GM12878 (cell line): ENCODE data around the gene MAST4. TPM values are rescaled to one million over a fixed set of nuclear protein-coding genes. Genes with fewer than 3 reads are reported as not detected.
A peak's percentile ranks its signal among the peaks of the same experiment; 100 is the strongest.

Experiments used
- ATAC-seq: fragments of 200-7000 bp; cut with Tn5 transposase; 3 replicates; pipeline ENCODE4 v1.9.1; 2020; ENCODE audit warnings: mild to moderate bottlenecking, moderate library complexity
- BruUV-seq: library from RNA; stranded (reverse); fragments of 400-500 nt; replicated peaks from 2 replicates; lab custom pipeline; 2021; lab: Mats Ljungman, UMichigan
- CTCF ChIA-PET: fragments of 300-600 bp; sonication (Branson Sonifier 250); formaldehyde crosslinking; extraction: SDS; loops from one replicate; lab custom pipeline; 2021; ENCODE audit warnings: inconsistent platforms; lab: Yijun Ruan, JAX
- POLR2A ChIA-PET: fragments of 350-600 bp; formaldehyde crosslinking; extraction: SDS; loops from one replicate; lab custom pipeline; 2021; ENCODE audit warnings: inconsistent platforms; lab: Charles Lee
- RAD21 ChIA-PET: fragments of 300-600 bp; sonication (Branson Sonifier 250); formaldehyde crosslinking; loops from one replicate; lab custom pipeline; 2023; ENCODE audit warnings: antibody characterized with exemption; ENCODE audit not compliant: unreplicated experiment; lab: Charles Lee
- SMC1A ChIA-PET: fragments of 300-600 bp; sonication (Branson Sonifier 250); formaldehyde crosslinking; loops from one replicate; lab custom pipeline; 2023; ENCODE audit not compliant: unreplicated experiment, uncharacterized antibody; lab: Charles Lee
- DNase-seq: peaks from one replicate; pipeline ENCODE4 v3.0.0-alpha.2; 2011; ENCODE audit warnings: low read depth, low spot score
- FAIRE-seq: peaks from 3 replicates; lab custom pipeline; 2011; peaks lifted over from hg19 to GRCh38; lab: Jason Lieb, UNC
- H2AFZ ChIP-seq: 2 replicates; pipeline ENCODE4 v1.6.0; 2011; ENCODE audit warnings: low read depth, low read length, control low read depth; ENCODE audit not compliant: control insufficient read depth
- H3K27ac ChIP-seq: 2 replicates; pipeline ENCODE4 v1.5.1; 2011; ENCODE audit warnings: control low read depth; ENCODE audit not compliant: control insufficient read depth, insufficient read depth
- H3K27me3 ChIP-seq, 2 experiments: replicated peaks in 1 of 2; 2 replicates each; pipeline versions ENCODE4 v1.6.0 to v1.6.1; 2011; ENCODE audit warnings: low read length in 1 of 2; ENCODE audit not compliant: control insufficient read depth in 2 of 2, insufficient read depth in 2 of 2
- H3K36me3 ChIP-seq, 2 experiments: 2 replicates each; pipeline ENCODE4 v1.5.1; 2011; ENCODE audit warnings: low read length in 1 of 2; ENCODE audit not compliant: control insufficient read depth in 2 of 2, insufficient read depth in 2 of 2
- H3K4me1 ChIP-seq: 2 replicates; pipeline ENCODE4 v1.6.1; 2011; ENCODE audit warnings: mild to moderate bottlenecking, low read length, moderate library complexity, mixed read lengths; ENCODE audit not compliant: control insufficient read depth, insufficient read depth
- H3K4me2 ChIP-seq: 2 replicates; pipeline ENCODE4 v1.6.0; 2011; ENCODE audit warnings: control low read depth; ENCODE audit not compliant: control insufficient read depth, insufficient read depth
- H3K4me3 ChIP-seq: fragments of 200-600 bp; sonication (generic); 2 replicates; pipeline ENCODE4 v1.5.1; 2016
- H3K79me2 ChIP-seq: 2 replicates; pipeline ENCODE4 v1.6.0; 2011; ENCODE audit warnings: low read length; ENCODE audit not compliant: control insufficient read depth, insufficient read depth
- H3K9ac ChIP-seq: 2 replicates; pipeline ENCODE4 v1.8.0; 2011; ENCODE audit warnings: low read length, control low read depth, mixed read lengths; ENCODE audit not compliant: control insufficient read depth, insufficient read depth
- H3K9me3 ChIP-seq: replicated peaks from 3 replicates; pipeline ENCODE4 v1.5.1; 2011; ENCODE audit warnings: mild to moderate bottlenecking, low read length; ENCODE audit not compliant: control insufficient read depth, insufficient read depth
- H4K20me1 ChIP-seq: 2 replicates; pipeline ENCODE4 v1.6.0; 2011; ENCODE audit not compliant: control insufficient read depth, insufficient read depth
- CTCF ChIP-seq, 3 experiments: IDR thresholded peaks in 2 of 3; conservative IDR thresholded peaks in 1 of 3; 2 replicates each; pipeline ENCODE4 v1.5.1; 2011; ENCODE audit warnings: low read depth in 3 of 3, low read length in 3 of 3, mild to moderate bottlenecking in 3 of 3, control low read depth in 2 of 3, moderate library complexity in 2 of 3, inconsistent platforms in 1 of 3, mixed read lengths in 1 of 3; ENCODE audit not compliant: control insufficient read depth in 2 of 3, insufficient read depth in 1 of 3; ENCODE audit errors: extremely low read depth in 1 of 3
- FOXM1 ChIP-seq: IDR thresholded peaks from 2 replicates; pipeline ENCODE4 v1.6.1; 2012; ENCODE audit warnings: low read depth, mild to moderate bottlenecking, inconsistent platforms, low read length, moderate library complexity
- NFIC ChIP-seq: IDR thresholded peaks from 2 replicates; pipeline ENCODE4 v1.6.1; 2012; ENCODE audit warnings: low read depth, mild to moderate bottlenecking, inconsistent platforms, low read length, moderate library complexity
- NFYA ChIP-seq: IDR thresholded peaks from 2 replicates; pipeline ENCODE4 v1.6.1; 2011; ENCODE audit warnings: low read depth, mild to moderate bottlenecking, low read length, improper control_type of control experiment, borderline replicate concordance
- SIN3A ChIP-seq: IDR thresholded peaks from 2 replicates; pipeline ENCODE4 v1.6.1; 2012; ENCODE audit warnings: low read depth, low read length, improper control_type of control experiment
- SMC3 ChIP-seq: IDR thresholded peaks from 2 replicates; pipeline ENCODE4 v1.6.1; 2011; ENCODE audit warnings: low read length, improper control_type of control experiment, borderline replicate concordance
- TBL1XR1 ChIP-seq: IDR thresholded peaks from 2 replicates; pipeline ENCODE4 v1.6.1; 2012; ENCODE audit warnings: low read depth, low read length, improper control_type of control experiment
- YBX1 ChIP-seq: fragments of 450-650 bp; IDR thresholded peaks from 2 replicates; pipeline ENCODE4 v1.6.1; 2016; ENCODE audit warnings: antibody characterized with exemption
- YY1 ChIP-seq: IDR thresholded peaks from 2 replicates; pipeline ENCODE4 v1.6.1; 2011; ENCODE audit warnings: low read depth, mild to moderate bottlenecking, low read length
- WGBS: methylation state at CpG from one replicate; pipeline ENCODE4 v1.1.6; 2016; ENCODE audit warnings: low lambda C conversion rate; ENCODE audit not compliant: insufficient replicate concordance, insufficient coverage; ENCODE audit errors: missing lambda C conversion rate; 5-methylcytosine and 5-hydroxymethylcytosine counted together
- in situ Hi-C: fragments of 300-500 bp; cut with MboI; formaldehyde crosslinking; loops from 9 replicates; pipeline ENCODE4 v1.14.3; 2018; ENCODE audit warnings: mixed read lengths
- intact Hi-C: fragments of 100-400 bp; cut with micrococcal nuclease; formaldehyde crosslinking; loops from one replicate; pipeline ENCODE4 v1.14.2; 2022; ENCODE audit not compliant: unreplicated experiment
- polyA plus RNA-seq, 11 experiments: library from polyadenylated mRNA; depleted of rRNA in 4 of 11; unstranded in 6 of 11; stranded (reverse) in 5 of 11; fragments of >200 nt; fragmentation: Nextera tagmentation in 4 of 11; fragmentation: Illumina TruSeq in 1 of 11; extraction: Ambion mirVana in 4 of 11; extraction: Trizol in 1 of 11; gene quantifications; 1 replicate in 1 of 11; 2 replicates in 10 of 11; pipeline versions ENCODE4 v1.2.1 to v1.2.3, GENCODE V29; 2011 to 2016; ENCODE audit warnings: inconsistent platforms in 2 of 11, missing spikeins in 2 of 11, low read depth in 1 of 11
- total RNA-seq, 4 experiments: library from RNA; depleted of rRNA in 3 of 4; stranded (reverse); fragments of >200 nt in 3 of 4; fragmentation: Illumina TruSeq in 1 of 4; extraction: Trizol in 1 of 4; gene quantifications; 2 replicates each; pipeline versions ENCODE4 v1.2.1 to v1.2.3, GENCODE V29; 2013 to 2021
- TF ChIP-seq, protein P1 (sequence below): fragments of 450-650 bp; IDR thresholded peaks from 2 replicates; pipeline ENCODE4 v1.6.1; 2017; ENCODE audit warnings: antibody characterized with exemption, mild to moderate bottlenecking, moderate library complexity

The MAST4 gene
- total and polyA plus RNA-seq, 10 of the 15 experiments (the other 5 are each of a cell fraction or from before 2014, with no cell fraction given): 0.02 to 1.6 (median 0.29) TPM; not detected in 1

DNA sequence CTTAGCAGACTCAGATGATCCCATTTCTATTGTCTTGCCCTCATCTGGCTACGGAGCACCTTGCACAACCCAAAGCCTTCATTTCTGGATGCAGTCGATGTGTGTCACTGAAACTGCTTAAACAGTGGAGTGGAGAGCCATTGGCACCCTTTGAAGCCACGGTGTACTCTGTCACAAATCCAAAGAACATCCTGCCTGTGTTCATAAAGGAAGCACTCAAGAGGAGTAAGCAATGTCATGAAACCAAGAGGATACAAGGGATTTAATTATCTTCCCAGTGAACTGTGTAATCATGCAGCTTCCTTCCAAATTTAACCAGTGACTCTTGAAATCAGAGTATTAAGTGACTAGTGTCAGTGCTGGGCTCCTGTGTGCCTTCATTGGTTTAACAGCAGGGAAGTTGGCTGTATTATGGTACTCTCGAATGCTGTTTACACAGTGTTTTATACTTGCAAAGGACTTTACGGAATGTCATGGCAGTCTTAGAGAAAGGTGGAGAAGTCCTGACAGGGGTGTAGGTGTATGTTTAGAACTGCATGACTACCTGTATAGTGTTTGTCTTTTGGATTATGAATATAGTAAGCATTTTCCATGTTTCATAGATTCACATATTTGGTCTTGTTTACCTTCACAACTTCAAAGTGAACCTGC lies 558.5 kb downstream of the MAST4 start:
- ChIA-PET RAD21 (interaction anchor here (1.7 kb wide), 1 partner anchor 11 kb away, joined by 5 read pairs; no protein-coding TSS in a partner anchor), SMC1A (interaction anchor here (0.9 to 2.6 kb wide), 3 partner anchors 53 to 55 kb away, joined by 3 to 10 read pairs (median 3); no protein-coding TSS in a partner anchor), CTCF (interaction anchor here (1.3 to 6.3 kb wide), 4 partner anchors 13 to 92 kb away, joined by 4 to 131 read pairs (median 22); no protein-coding TSS in a partner anchor), POLR2A (no interaction called here)
- DNase-seq (no peak), ATAC-seq (no peak), FAIRE-seq (no peak)
- intact Hi-C loops: loop anchor here (10.0 kb wide), 2 partner anchors 170 to 1100 kb away; no protein-coding TSS in a partner anchor
- no TSS peak for BruUV-seq
- Histone ChIP-seq H3K9ac (no peak overlapping the region), H3K9me3 (no peaks in the 10 kb centered on the region), H3K4me1 (peaks cover 4% of the 10 kb centered on the region; the same call in 1 of the 2 replicates), H3K27ac (no peak overlapping the region), H3K4me2 (no peak overlapping the region), H2AFZ (no peak overlapping the region), H3K27me3 (peaks cover 0 to 2% of the 10 kb centered on the region in 2 experiments; a peak in 2 of 4 replicates), H3K36me3 (no peaks in the 10 kb centered on the region), H3K4me3 (no peak overlapping the region), H4K20me1 (no peaks in the 10 kb centered on the region), H3K79me2 (no peaks in the 10 kb centered on the region)
- TF ChIP-seq YBX1: no peak
- TF ChIP-seq YY1: no peak
- no peak for TF ChIP-seq SIN3A
- no peak for TF ChIP-seq NFIC
- WGBS: 64% methylated on average over 5 of the region's 5 CpGs
- in situ Hi-C loops: no loop called here

DNA sequence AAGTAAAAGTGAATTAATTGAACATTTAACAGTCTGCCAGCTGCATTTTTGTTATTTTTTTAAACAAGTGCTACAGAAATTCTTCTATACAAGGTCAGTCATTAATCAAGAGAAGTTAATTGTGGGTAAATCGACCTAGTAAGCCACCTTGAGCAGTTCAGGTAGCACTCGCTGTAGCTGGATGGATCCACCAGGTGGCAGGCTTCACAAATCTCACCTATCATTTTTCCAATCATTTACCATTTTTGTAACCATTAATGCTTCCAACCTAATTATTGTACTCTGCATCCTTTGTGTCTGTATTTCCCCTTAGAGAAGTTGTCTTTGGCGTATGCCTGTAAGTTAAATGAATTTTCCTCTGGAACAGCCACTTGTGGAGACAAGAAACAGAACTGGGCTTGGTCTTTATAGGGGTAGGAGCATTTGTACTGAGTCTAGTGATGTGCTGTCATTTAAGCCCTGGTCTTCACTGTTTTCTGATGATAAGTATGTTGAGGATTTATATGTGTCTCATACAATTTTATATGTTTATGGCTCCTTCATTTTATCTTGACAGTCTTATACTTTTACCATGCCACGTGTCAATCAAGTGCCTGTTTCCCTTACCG lies 560.9 kb downstream of the MAST4 start:
- CTCF ChIA-PET: interaction anchor here (0.7 to 6.3 kb wide), 11 partner anchors 11 to 89 kb away, joined by 3 to 131 read pairs (median 7); no protein-coding TSS in a partner anchor
- H3K4me2 ChIP-seq: no peak overlapping the region
- no peak overlapping the region for H2AFZ ChIP-seq
- WGBS: 41% methylated on average over 5 of the region's 5 CpGs
- no peak overlapping the region for H3K4me3 ChIP-seq
- in situ Hi-C loops: no loop called here
- no peak overlapping the region for H3K27ac ChIP-seq
- H3K79me2 ChIP-seq: no peaks in the 10 kb centered on the region
- H3K9me3 ChIP-seq: no peaks in the 10 kb centered on the region
- no peak for FAIRE-seq
- DNase-seq: no peak
- peak; percentile 85 for ATAC-seq
- no peaks in the 10 kb centered on the region for H3K36me3 ChIP-seq
- no peaks in the 10 kb centered on the region; a peak in 2 of 4 replicates for H3K27me3 ChIP-seq
- POLR2A ChIA-PET: no interaction called here
- no peak overlapping the region for H3K9ac ChIP-seq
- H4K20me1 ChIP-seq: no peaks in the 10 kb centered on the region
- SMC1A ChIA-PET: interaction anchor here (0.8 to 1.5 kb wide), 3 partner anchors 12 to 52 kb away, joined by 3 to 9 read pairs (median 5); no protein-coding TSS in a partner anchor
- peaks cover 4% of the 10 kb centered on the region; the same call in 1 of the 2 replicates for H3K4me1 ChIP-seq
- no TSS peak for BruUV-seq
- intact Hi-C loops: loop anchor here (1.0 to 10.0 kb wide), 3 partner anchors 52 to 1098 kb away; no protein-coding TSS in a partner anchor
- RAD21 ChIA-PET: interaction anchor here (0.6 to 4.8 kb wide), 6 partner anchors 26 to 1096 kb away, joined by 3 to 31 read pairs (median 4); no protein-coding TSS in a partner anchor
- TF ChIP-seq TBL1XR1 (no peak), NFYA (no peak), SMC3 (peak; percentile 91), CTCF (IDR thresholded peaks at IDR 0.05 in 2 of 3, conservative IDR thresholded peaks at IDR 0.05 in 1 of 3; ENCODE audit: control insufficient read depth in 2 of 3, extremely low read depth in 1 of 3, insufficient read depth in 1 of 3, low read depth in 3 of 3, low read length in 3 of 3) (peak; percentile 74 to 80 (median 79)), FOXM1 (0 out of 2 replicates have a peak, but pooled peaks have one; percentile 26)
- TF ChIP-seq, protein P1, sequence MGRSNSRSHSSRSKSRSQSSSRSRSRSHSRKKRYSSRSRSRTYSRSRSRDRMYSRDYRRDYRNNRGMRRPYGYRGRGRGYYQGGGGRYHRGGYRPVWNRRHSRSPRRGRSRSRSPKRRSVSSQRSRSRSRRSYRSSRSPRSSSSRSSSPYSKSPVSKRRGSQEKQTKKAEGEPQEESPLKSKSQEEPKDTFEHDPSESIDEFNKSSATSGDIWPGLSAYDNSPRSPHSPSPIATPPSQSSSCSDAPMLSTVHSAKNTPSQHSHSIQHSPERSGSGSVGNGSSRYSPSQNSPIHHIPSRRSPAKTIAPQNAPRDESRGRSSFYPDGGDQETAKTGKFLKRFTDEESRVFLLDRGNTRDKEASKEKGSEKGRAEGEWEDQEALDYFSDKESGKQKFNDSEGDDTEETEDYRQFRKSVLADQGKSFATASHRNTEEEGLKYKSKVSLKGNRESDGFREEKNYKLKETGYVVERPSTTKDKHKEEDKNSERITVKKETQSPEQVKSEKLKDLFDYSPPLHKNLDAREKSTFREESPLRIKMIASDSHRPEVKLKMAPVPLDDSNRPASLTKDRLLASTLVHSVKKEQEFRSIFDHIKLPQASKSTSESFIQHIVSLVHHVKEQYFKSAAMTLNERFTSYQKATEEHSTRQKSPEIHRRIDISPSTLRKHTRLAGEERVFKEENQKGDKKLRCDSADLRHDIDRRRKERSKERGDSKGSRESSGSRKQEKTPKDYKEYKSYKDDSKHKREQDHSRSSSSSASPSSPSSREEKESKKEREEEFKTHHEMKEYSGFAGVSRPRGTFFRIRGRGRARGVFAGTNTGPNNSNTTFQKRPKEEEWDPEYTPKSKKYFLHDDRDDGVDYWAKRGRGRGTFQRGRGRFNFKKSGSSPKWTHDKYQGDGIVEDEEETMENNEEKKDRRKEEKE: no peak
